C4-2B (cell line): Measurements from ENCODE around the gene UBR4.

Experiments used
- H3K27ac ChIP-seq: fragments of 450-650 bp; 2 replicates; pipeline ENCODE4 v1.5.1; 2017
- ZFX ChIP-seq: fragments of 450-650 bp; IDR thresholded peaks from 2 replicates; pipeline ENCODE4 v1.6.1; 2017
- TF ChIP-seq, protein P1 (sequence below): fragments of 450-650 bp; conservative IDR thresholded peaks from 2 replicates; pipeline ENCODE4 v1.5.1; 2017; ENCODE audit warnings: mild to moderate bottlenecking

Gene UBR4

GRCh38 chr1:19165501-19165900 is 44.6 kb downstream of the UBR4 start:
- H3K27ac ChIP-seq, result no peak overlapping the region
- no peak for TF ChIP-seq ZFX

- no peak overlapping the region for H3K27ac ChIP-seq
- TF ChIP-seq, protein P1, sequence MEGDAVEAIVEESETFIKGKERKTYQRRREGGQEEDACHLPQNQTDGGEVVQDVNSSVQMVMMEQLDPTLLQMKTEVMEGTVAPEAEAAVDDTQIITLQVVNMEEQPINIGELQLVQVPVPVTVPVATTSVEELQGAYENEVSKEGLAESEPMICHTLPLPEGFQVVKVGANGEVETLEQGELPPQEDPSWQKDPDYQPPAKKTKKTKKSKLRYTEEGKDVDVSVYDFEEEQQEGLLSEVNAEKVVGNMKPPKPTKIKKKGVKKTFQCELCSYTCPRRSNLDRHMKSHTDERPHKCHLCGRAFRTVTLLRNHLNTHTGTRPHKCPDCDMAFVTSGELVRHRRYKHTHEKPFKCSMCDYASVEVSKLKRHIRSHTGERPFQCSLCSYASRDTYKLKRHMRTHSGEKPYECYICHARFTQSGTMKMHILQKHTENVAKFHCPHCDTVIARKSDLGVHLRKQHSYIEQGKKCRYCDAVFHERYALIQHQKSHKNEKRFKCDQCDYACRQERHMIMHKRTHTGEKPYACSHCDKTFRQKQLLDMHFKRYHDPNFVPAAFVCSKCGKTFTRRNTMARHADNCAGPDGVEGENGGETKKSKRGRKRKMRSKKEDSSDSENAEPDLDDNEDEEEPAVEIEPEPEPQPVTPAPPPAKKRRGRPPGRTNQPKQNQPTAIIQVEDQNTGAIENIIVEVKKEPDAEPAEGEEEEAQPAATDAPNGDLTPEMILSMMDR, result no peak
- no peak for TF ChIP-seq ZFX
Measured at GRCh38 chr1:19164274-19165015, 45.6 kb downstream of the UBR4 start.

GRCh38 chr1:19163261-19163660 is 46.8 kb downstream of the UBR4 start:
- TF ChIP-seq ZFX, result no peak
- TF ChIP-seq, protein P1, result no peak
- no peak overlapping the region for H3K27ac ChIP-seq

DNA sequence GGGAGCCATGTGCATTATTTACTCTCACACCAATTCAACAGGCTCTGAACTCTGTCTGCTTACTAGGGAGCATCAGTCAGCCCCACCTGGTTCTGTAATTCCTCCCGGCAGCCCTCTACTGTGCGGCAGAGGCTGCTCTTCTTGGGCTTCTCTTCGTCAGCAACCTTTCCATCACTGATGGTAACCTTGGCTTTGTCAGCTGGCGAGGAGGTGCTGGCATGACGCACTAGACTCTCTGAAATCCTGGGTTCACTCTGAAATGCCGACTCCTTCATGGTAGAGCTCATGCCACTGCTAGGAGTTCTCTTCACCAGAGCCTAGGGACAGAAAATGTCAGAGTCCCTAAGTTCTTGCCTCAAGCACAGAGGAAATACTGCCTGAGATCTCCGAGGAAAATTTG is 49.2 kb downstream of the UBR4 start:
- no peak overlapping the region for H3K27ac ChIP-seq
- TF ChIP-seq, protein P1, result no peak
- no peak for TF ChIP-seq ZFX

DNA sequence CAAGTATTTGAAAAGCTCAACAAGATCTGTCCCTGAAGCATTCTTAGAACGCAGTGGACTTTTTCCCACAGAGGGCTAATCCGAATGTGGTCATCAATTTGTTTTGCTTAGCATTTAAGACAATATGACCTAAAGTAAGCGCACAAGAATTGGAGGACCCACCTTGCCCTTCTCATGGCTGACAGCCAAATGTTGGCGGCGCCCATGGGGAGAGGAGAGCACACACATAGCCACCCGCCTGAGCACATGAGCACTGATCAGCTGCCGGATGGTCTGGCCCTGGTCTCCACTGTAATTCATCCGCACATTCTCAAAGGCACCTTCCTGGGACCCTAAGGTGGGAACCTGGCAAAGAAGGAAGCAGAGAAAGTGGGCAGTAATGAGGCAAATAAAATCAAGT is 52.4 kb downstream of the UBR4 start:
- no peak for TF ChIP-seq ZFX
- TF ChIP-seq, protein P1, result no peak
- peak overlapping the region; percentile 18; the same call in 1 of the 2 replicates for H3K27ac ChIP-seq

DNA sequence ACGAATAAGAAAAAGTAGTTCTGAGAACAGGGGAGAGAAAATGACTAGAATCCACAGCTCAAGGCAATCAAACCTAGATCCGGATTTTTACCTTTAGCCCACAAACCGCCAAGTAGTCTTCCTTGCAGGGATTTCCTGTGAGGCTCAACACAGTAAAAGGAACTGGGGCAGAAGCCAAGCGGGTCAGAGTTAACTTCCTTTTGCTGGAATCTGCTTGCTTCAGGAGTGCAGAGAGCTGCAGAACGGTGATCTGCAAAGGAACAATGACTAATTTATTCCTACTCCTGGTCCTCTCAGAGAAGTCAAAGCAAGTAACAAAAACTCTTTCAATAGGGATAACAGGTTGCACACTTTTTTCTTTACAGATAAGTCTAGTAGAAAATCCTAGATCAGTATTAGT is 53.4 kb downstream of the UBR4 start:
- TF ChIP-seq, protein P1, result no peak
- TF ChIP-seq ZFX, result no peak
- peak overlapping the region; percentile 43; the same call in 1 of the 2 replicates for H3K27ac ChIP-seq

GRCh38 chr1:19154876-19155275 is 55.2 kb downstream of the UBR4 start:
- no peak overlapping the region for H3K27ac ChIP-seq
- TF ChIP-seq ZFX, result no peak

DNA sequence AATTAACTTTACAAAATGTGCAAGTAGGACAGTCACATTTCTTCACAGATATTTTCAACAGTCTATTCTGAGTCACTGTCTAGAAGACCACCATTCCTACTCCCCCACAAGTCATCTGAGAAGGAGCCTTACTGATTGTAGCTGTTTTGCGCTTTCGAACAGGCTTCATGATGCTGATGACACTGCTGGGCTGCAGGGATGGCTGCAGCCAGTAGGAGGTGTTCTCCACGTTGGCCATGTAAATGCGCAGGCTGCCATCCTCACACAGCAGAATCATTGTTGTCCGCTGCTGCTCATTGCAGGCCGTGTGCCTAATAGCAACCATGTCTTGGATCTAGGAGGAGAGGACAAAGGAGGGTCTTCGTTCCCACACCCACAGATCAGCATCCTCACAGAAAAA is 56.9 kb downstream of the UBR4 start:
- no peak overlapping the region for H3K27ac ChIP-seq
- TF ChIP-seq, protein P1, result no peak
- no peak for TF ChIP-seq ZFX
